ENCODE results near the gene TNK2.

GRCh38 chr3:195873281-195873887 is 35.0 kb downstream of the TNK2 start:
- no peak for TF ChIP-seq CTCF (IDR thresholded peaks at IDR 0.05)
- TF ChIP-seq HMGXB4 (CRISPR knock-in tag; IDR thresholded peaks at IDR 0.05; ENCODE audit: borderline replicate concordance): no peak
- TF ChIP-seq CHD4 (IDR thresholded peaks at IDR 0.05; ENCODE audit: borderline replicate concordance): no peak
- no peak for TF ChIP-seq POLR2A (IDR thresholded peaks at IDR 0.05; ENCODE audit: low read length)
- no peak for TF ChIP-seq ESRRA (IDR thresholded peaks at IDR 0.05; ENCODE audit: borderline replicate concordance, low read length)
- no peak for TF ChIP-seq JUN (IDR thresholded peaks at IDR 0.05)
- no peak for TF ChIP-seq EHF (CRISPR knock-in tag; IDR thresholded peaks at IDR 0.05)
- no peak for TF ChIP-seq ZFP36 (IDR thresholded peaks at IDR 0.05; ENCODE audit: borderline replicate concordance, partially characterized antibody)
- no peak for TF ChIP-seq MAFK (IDR thresholded peaks at IDR 0.05; ENCODE audit: partially characterized antibody)
- TF ChIP-seq POLR2AphosphoS2 (conservative IDR thresholded peaks at IDR 0.05; ENCODE audit: low read length): no peak
- TF ChIP-seq RFX5 (IDR thresholded peaks at IDR 0.05): no peak
- TF ChIP-seq RAD21 (conservative IDR thresholded peaks at IDR 0.05 in 1 of 2, IDR thresholded peaks at IDR 0.05 in 1 of 2): no peak
- TF ChIP-seq KDM5A (IDR thresholded peaks at IDR 0.05): no peak
- TF ChIP-seq BCL3 (IDR thresholded peaks at IDR 0.05): no peak
